HG02588 (cell line): ENCODE measurements around the gene NFIX.
A peak's percentile ranks its signal among the peaks of the same experiment; 100 is the strongest.
"Not testable (repeated sequence)": the region's sequence is repeated elsewhere in the genome, so short reads cannot be mapped to it uniquely, and the experiment has no call there.

Source experiments
- ATAC-seq: cut with Tn5 transposase; IDR thresholded peaks from one replicate; pipeline ENCODE4 v1.9.1; 2021; ENCODE audit warnings: mild to moderate bottlenecking, moderate library complexity; ENCODE audit not compliant: unreplicated experiment

The NFIX gene

GRCh38 chr19:12957389-12957952 is 37.8 kb upstream of the NFIX start:
- ATAC-seq = peak; percentile 3

DNA sequence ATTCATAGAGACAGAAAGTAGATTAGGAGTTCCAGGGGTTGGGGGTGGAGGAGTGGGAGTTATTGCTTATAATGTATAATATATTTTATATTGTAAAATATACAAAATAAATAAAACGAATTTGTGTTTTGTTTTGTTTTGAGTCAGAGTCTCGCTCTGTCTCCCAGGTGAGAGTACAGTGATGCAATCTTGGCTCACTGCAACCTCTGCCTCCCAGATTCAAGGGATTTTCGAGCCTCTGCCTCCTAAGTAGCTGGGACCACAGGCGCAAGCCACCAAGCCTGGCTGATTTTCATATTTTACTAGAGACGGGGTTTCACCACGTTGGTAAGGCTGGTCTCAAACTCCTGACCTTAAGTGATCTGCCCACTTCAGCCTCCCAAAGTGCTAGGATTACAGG is 35.8 kb upstream of the NFIX start:
- no peak for ATAC-seq

- ATAC-seq = peak; percentile 74
These were observed 30.1 kb upstream of the NFIX start for GRCh38 chr19:12965017-12965811.

GRCh38 chr19:12965812-12966135 is 29.5 kb upstream of the NFIX start:
- no peak for ATAC-seq

DNA sequence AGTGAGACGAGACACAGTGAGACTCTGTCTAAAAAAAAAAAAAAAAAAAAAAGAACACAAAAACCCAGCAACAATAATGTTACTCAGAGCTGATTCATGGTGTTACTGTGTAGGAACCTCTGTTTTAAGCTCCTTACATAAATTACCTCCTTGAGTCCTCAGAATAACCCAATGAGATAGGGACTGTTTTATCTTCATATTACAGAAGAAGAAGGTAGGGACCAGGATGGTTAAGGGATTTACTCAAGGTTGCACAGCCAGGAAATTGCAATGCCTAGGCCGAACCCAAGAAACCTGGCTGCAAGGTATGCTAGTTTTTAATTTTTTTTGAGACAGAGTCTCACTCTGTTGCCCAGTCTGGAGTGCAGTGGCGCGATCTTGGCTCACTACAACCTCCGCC is 27.4 kb upstream of the NFIX start:
- ATAC-seq = no peak

GRCh38 chr19:12969292-12969988 is 25.8 kb upstream of the NFIX start, which contains the start of gene DAND5:
Gene DAND5, plus strand, starts transcription at chr19:12969576. Its CDS starts 85 bp downstream, at chr19:12969661.
- ATAC-seq = no peak

DNA sequence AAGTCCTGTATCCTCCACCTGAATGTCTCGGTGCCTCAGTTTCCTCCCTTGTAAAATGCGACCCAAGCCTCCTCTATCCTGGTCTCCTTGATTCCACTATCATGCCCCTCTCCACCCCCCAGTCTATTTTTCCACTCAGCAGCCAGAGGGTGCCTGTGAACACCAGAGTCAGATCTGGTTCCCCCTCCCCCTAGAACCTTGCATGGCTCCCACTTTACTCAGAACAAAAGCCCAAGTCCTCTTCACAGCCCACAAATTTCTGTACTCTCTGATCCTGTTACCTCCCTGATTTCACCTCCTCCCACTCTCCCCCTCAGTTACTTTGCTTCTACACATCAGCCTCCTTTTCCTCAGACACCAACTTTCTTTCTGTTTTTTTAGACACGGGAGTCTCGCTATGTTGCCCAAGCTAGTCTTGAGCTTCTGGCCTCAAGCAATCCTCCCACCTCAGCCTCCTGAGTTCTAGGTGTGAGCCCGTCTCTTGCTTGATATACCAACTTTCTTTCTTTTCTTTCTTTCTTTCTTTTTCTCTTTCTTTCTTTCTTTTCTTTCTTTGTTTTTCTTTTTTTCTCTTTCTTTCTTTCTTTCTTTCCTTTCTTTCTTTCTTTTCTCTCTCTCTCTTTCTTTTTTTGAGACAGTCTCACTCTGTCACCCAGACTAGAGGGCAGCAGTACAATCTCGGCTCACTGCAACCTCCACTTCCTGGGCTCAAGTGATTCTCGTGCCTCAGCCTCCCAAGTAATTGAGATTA is 25.0 kb upstream of the NFIX start:
- ATAC-seq = no peak

GRCh38 chr19:12973236-12973635 is 22.0 kb upstream of the NFIX start:
- no peak for ATAC-seq

- ATAC-seq = no peak
These were observed 20.7 kb upstream of the NFIX start for GRCh38 chr19:12974301-12975220.

DNA sequence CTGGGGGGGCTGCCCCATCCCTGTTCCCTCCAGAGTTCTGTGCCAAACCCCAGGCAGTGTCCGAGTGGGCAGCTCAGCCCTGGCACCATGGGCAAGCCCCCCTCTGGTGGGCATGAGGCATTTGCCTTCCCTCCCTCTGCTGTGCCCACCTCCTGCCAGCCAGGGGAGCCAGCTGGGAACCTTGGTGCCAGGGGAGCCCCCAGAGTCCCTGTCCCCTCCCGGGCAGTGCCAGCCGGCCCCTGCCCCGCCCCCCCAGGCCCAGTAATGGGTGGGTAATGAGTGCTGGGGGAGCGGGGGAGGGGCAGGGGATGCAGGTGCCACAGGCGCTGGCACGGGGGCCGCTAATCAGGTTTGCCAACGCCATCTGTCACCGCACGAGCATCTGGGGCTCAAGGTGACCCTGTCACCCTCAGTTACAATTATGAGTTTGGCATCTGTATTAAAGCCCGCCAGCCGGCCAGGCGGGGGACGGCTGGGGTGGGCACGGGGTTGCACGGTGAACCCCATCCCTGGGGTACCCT is 20.0 kb upstream of the NFIX start:
- ATAC-seq = no peak

- not testable (repeated sequence) for ATAC-seq
These were observed 19.2 kb upstream of the NFIX start for GRCh38 chr19:12976109-12976508.

- no peak for ATAC-seq
These were observed 15.3 kb upstream of the NFIX start for GRCh38 chr19:12979974-12980373.

GRCh38 chr19:12982648-12983047 is 12.6 kb upstream of the NFIX start:
- no peak for ATAC-seq

GRCh38 chr19:12983091-12983490 is 12.2 kb upstream of the NFIX start:
- ATAC-seq = no peak

GRCh38 chr19:12983542-12984142 is 11.6 kb upstream of the NFIX start:
- ATAC-seq = no peak

DNA sequence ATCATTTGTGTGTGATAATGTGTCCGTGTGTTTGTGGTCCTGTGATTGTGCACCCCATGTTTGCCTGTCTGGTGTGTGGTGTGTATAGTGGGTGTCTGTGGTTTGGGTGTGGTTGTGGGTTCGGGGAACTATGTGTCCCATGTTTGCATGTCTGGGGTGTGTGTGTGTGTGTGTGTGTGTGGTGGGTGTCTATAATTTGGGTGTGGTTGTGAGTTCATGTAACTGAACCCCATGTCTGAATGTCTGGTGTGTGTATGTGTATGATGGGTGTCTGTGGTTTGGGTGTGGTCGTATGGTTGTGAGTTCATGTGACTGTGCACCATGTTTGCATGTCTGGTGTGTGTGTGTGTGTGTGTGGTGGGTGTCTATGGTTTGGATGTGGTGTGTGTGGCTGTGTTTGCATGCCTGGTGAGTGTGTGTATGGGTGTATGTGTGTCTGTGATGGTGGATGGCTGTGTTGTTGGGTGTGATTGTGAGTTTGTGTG is 11.1 kb upstream of the NFIX start:
- ATAC-seq = no peak

DNA sequence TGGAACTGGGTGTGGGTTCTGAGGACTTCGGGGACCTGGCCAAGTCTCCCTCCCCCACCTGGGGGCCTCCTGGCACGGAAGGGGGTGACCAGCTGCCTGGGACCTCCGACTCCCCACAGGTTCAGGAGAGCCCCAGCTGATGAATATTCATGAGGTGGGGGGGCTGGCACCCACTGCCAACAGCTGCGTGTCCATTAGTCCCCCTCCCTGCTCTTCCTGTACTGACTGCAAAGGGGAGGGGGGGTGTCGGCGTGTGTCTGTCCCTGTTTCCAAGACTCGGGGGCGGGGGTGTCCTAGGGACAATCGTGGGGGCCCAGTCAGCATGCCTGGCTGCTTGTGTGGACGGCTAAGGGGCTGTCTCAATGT is 10.6 kb upstream of the NFIX start:
- ATAC-seq = no peak

- ATAC-seq = no peak
These were observed 10.1 kb upstream of the NFIX start for GRCh38 chr19:12985049-12985776.

DNA sequence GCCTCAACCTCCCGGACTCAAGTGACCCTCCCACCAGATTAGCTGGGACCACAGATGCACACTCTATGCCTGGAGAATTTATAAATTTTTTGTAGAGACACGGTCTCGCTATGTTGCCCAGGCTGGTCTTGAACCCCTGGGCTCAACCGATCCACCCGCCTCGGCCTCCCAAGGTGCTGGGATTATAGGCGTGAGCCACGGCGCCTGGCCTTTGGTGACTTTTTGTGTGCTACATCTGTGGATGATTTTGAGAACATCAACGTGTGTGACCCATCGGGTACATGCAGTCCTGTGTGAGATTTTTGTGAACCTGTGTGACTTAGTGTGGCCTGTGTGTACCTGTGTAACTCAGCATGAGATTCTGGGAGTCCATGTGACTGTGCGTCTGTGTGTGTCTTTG is 8.5 kb upstream of the NFIX start:
- ATAC-seq = no peak
